ENCODE results near the gene SCD5.

SCD5 gene

GRCh38 chr4:82765134-82765533 lies 33.5 kb downstream of the SCD5 start:
- no peaks in the 10 kb centered on the region for H3K4me1 ChIP-seq (ENCODE audit: control insufficient read depth, insufficient read depth, low read length)
- no peak for DNase-seq (ENCODE audit: low read depth, low spot score)
- no peak overlapping the region for H3K27ac ChIP-seq (ENCODE audit: low read length)
- no peaks in the 10 kb centered on the region for H3K27me3 ChIP-seq (ENCODE audit: control insufficient read depth, insufficient read depth, low read length)
- H3K4me3 ChIP-seq (ENCODE audit: low read length), result no peak overlapping the region
- H3K9me3 ChIP-seq (ENCODE audit: control insufficient read depth, insufficient read depth, low read length), result no peaks in the 10 kb centered on the region; the same call in 1 of the 2 replicates
- H3K36me3 ChIP-seq (ENCODE audit: control insufficient read depth, insufficient read depth, low read length), result no peaks in the 10 kb centered on the region

- DNase-seq (ENCODE audit: low read depth, low spot score), result no peak
- Histone ChIP-seq H3K27me3 (ENCODE audit: control insufficient read depth, insufficient read depth, low read length) (no peaks in the 10 kb centered on the region), H3K36me3 (ENCODE audit: control insufficient read depth, insufficient read depth, low read length) (no peaks in the 10 kb centered on the region), H3K9me3 (ENCODE audit: control insufficient read depth, insufficient read depth, low read length) (no peaks in the 10 kb centered on the region; the same call in 1 of the 2 replicates), H3K4me1 (ENCODE audit: control insufficient read depth, insufficient read depth, low read length) (no peaks in the 10 kb centered on the region), H3K27ac (ENCODE audit: low read length) (no peak overlapping the region), H3K4me3 (ENCODE audit: low read length) (no peak overlapping the region)
- WGBS (ENCODE audit: insufficient coverage, insufficient read length), result no CpG with 5 or more reads among the region's 3 CpGs
These were observed 37.4 kb downstream of the SCD5 start for GRCh38 chr4:82761229-82761628.

GRCh38 chr4:82758701-82759685 lies 39.6 kb downstream of the SCD5 start:
- H3K27ac ChIP-seq (ENCODE audit: low read length), result no peak overlapping the region
- DNase-seq (ENCODE audit: low read depth, low spot score), result no peak
- H3K36me3 ChIP-seq (ENCODE audit: control insufficient read depth, insufficient read depth, low read length), result no peaks in the 10 kb centered on the region
- no peak overlapping the region for H3K4me3 ChIP-seq (ENCODE audit: low read length)
- no peaks in the 10 kb centered on the region for H3K27me3 ChIP-seq (ENCODE audit: control insufficient read depth, insufficient read depth, low read length)
- H3K9me3 ChIP-seq (ENCODE audit: control insufficient read depth, insufficient read depth, low read length), result no peaks in the 10 kb centered on the region
- H3K4me1 ChIP-seq (ENCODE audit: control insufficient read depth, insufficient read depth, low read length), result no peaks in the 10 kb centered on the region
- no CpG with 5 or more reads among the region's 31 CpGs for WGBS (ENCODE audit: insufficient coverage, insufficient read length)

- H3K27ac ChIP-seq (ENCODE audit: low read length), result no peak overlapping the region
- no CpG with 5 or more reads among the region's 4 CpGs for WGBS (ENCODE audit: insufficient coverage, insufficient read length)
- no peaks in the 10 kb centered on the region for H3K27me3 ChIP-seq (ENCODE audit: control insufficient read depth, insufficient read depth, low read length)
- H3K4me1 ChIP-seq (ENCODE audit: control insufficient read depth, insufficient read depth, low read length), result no peaks in the 10 kb centered on the region
- no peak for DNase-seq (ENCODE audit: low read depth, low spot score)
- H3K4me3 ChIP-seq (ENCODE audit: low read length), result no peak overlapping the region
- H3K9me3 ChIP-seq (ENCODE audit: control insufficient read depth, insufficient read depth, low read length), result no peaks in the 10 kb centered on the region
- no peaks in the 10 kb centered on the region for H3K36me3 ChIP-seq (ENCODE audit: control insufficient read depth, insufficient read depth, low read length)
These were observed 42.5 kb downstream of the SCD5 start for GRCh38 chr4:82756061-82756460.

- 100% methylated on average over 1 of the region's 2 CpGs for WGBS (ENCODE audit: insufficient coverage, insufficient read length)
- no peak for DNase-seq (ENCODE audit: low read depth, low spot score)
- no peak overlapping the region for H3K4me3 ChIP-seq (ENCODE audit: low read length)
- H3K9me3 ChIP-seq (ENCODE audit: control insufficient read depth, insufficient read depth, low read length), result no peaks in the 10 kb centered on the region
- no peaks in the 10 kb centered on the region for H3K36me3 ChIP-seq (ENCODE audit: control insufficient read depth, insufficient read depth, low read length)
- no peaks in the 10 kb centered on the region for H3K27me3 ChIP-seq (ENCODE audit: control insufficient read depth, insufficient read depth, low read length)
- no peak overlapping the region for H3K27ac ChIP-seq (ENCODE audit: low read length)
- H3K4me1 ChIP-seq (ENCODE audit: control insufficient read depth, insufficient read depth, low read length), result no peaks in the 10 kb centered on the region
These were observed 42.9 kb downstream of the SCD5 start for GRCh38 chr4:82755650-82756049.

GRCh38 chr4:82754513-82755165 lies 44.0 kb downstream of the SCD5 start:
- DNase-seq (ENCODE audit: low read depth, low spot score), result no peak
- Histone ChIP-seq H3K36me3 (ENCODE audit: control insufficient read depth, insufficient read depth, low read length) (no peaks in the 10 kb centered on the region), H3K4me3 (ENCODE audit: low read length) (no peak overlapping the region), H3K27me3 (ENCODE audit: control insufficient read depth, insufficient read depth, low read length) (no peaks in the 10 kb centered on the region), H3K9me3 (ENCODE audit: control insufficient read depth, insufficient read depth, low read length) (no peaks in the 10 kb centered on the region), H3K27ac (ENCODE audit: low read length) (no peak overlapping the region), H3K4me1 (ENCODE audit: control insufficient read depth, insufficient read depth, low read length) (no peaks in the 10 kb centered on the region)
- no CpG with 5 or more reads among the region's 6 CpGs for WGBS (ENCODE audit: insufficient coverage, insufficient read length)

GRCh38 chr4:82753725-82754410 lies 44.7 kb downstream of the SCD5 start:
- H3K36me3 ChIP-seq (ENCODE audit: control insufficient read depth, insufficient read depth, low read length), result no peaks in the 10 kb centered on the region
- no peaks in the 10 kb centered on the region for H3K9me3 ChIP-seq (ENCODE audit: control insufficient read depth, insufficient read depth, low read length)
- no peak overlapping the region for H3K4me3 ChIP-seq (ENCODE audit: low read length)
- DNase-seq (ENCODE audit: low read depth, low spot score), result no peak
- no peaks in the 10 kb centered on the region for H3K4me1 ChIP-seq (ENCODE audit: control insufficient read depth, insufficient read depth, low read length)
- no CpG with 5 or more reads among the region's 8 CpGs for WGBS (ENCODE audit: insufficient coverage, insufficient read length)
- no peak overlapping the region for H3K27ac ChIP-seq (ENCODE audit: low read length)
- no peaks in the 10 kb centered on the region for H3K27me3 ChIP-seq (ENCODE audit: control insufficient read depth, insufficient read depth, low read length)

GRCh38 chr4:82753238-82753637 lies 45.4 kb downstream of the SCD5 start:
- H3K9me3 ChIP-seq (ENCODE audit: control insufficient read depth, insufficient read depth, low read length), result no peaks in the 10 kb centered on the region
- H3K4me3 ChIP-seq (ENCODE audit: low read length), result no peak overlapping the region
- no peak for DNase-seq (ENCODE audit: low read depth, low spot score)
- no CpG with 5 or more reads among the region's 4 CpGs for WGBS (ENCODE audit: insufficient coverage, insufficient read length)
- no peaks in the 10 kb centered on the region for H3K36me3 ChIP-seq (ENCODE audit: control insufficient read depth, insufficient read depth, low read length)
- H3K4me1 ChIP-seq (ENCODE audit: control insufficient read depth, insufficient read depth, low read length), result no peaks in the 10 kb centered on the region
- no peak overlapping the region for H3K27ac ChIP-seq (ENCODE audit: low read length)
- H3K27me3 ChIP-seq (ENCODE audit: control insufficient read depth, insufficient read depth, low read length), result no peaks in the 10 kb centered on the region

GRCh38 chr4:82748810-82749470 lies 49.7 kb downstream of the SCD5 start:
- Histone ChIP-seq H3K9me3 (ENCODE audit: control insufficient read depth, insufficient read depth, low read length) (no peaks in the 10 kb centered on the region), H3K4me1 (ENCODE audit: control insufficient read depth, insufficient read depth, low read length) (peaks cover 1% of the 10 kb centered on the region), H3K36me3 (ENCODE audit: control insufficient read depth, insufficient read depth, low read length) (no peaks in the 10 kb centered on the region), H3K27me3 (ENCODE audit: control insufficient read depth, insufficient read depth, low read length) (no peaks in the 10 kb centered on the region), H3K27ac (ENCODE audit: low read length) (no peak overlapping the region), H3K4me3 (ENCODE audit: low read length) (no peak overlapping the region)
- no peak for DNase-seq (ENCODE audit: low read depth, low spot score)
- whole genome bisulfite sequencing (ENCODE audit: insufficient coverage, insufficient read length), result no CpG with 5 or more reads among the region's 6 CpGs
